GM18517 (cell line): Measurements from ENCODE around the gene SETBP1.

Source experiments
- ATAC-seq: cut with Tn5 transposase; IDR thresholded peaks from one replicate; pipeline ENCODE4 v1.9.1; 2021; ENCODE audit warnings: mild to moderate bottlenecking, moderate library complexity; ENCODE audit not compliant: unreplicated experiment

The SETBP1 gene

GRCh38 chr18:44679056-44679913 lies 1.4 kb upstream of the SETBP1 start:
- peak; percentile 80 for ATAC-seq

- ATAC-seq, result no peak
These were observed 795 bp upstream of the SETBP1 start for GRCh38 chr18:44679914-44680272.

GRCh38 chr18:44681076-44681970 lies 635 bp downstream of the SETBP1 start:
- no peak for ATAC-seq

GRCh38 chr18:44682201-44682870 lies 1.6 kb downstream of the SETBP1 start:
- ATAC-seq, result no peak

GRCh38 chr18:44682871-44683221 lies 2.2 kb downstream of the SETBP1 start:
- ATAC-seq, result no peak

GRCh38 chr18:44683556-44683955 lies 2.9 kb downstream of the SETBP1 start:
- no peak for ATAC-seq

- no peak for ATAC-seq
These were observed 4.6 kb downstream of the SETBP1 start for GRCh38 chr18:44685296-44685695.

GRCh38 chr18:44686156-44686555 lies 5.5 kb downstream of the SETBP1 start:
- no peak for ATAC-seq

- no peak for ATAC-seq
These were observed 6.7 kb downstream of the SETBP1 start for GRCh38 chr18:44687421-44687820.

GRCh38 chr18:44689736-44690135 lies 9.0 kb downstream of the SETBP1 start:
- no peak for ATAC-seq

GRCh38 chr18:44691148-44691925 lies 10.6 kb downstream of the SETBP1 start:
- no peak for ATAC-seq

- no peak for ATAC-seq
These were observed 12.5 kb downstream of the SETBP1 start for GRCh38 chr18:44693030-44693784.

- no peak for ATAC-seq
These were observed 14.8 kb downstream of the SETBP1 start for GRCh38 chr18:44695503-44695902.

- no peak for ATAC-seq
These were observed 16.2 kb downstream of the SETBP1 start for GRCh38 chr18:44696892-44697291.

- ATAC-seq, result no peak
These were observed 16.6 kb downstream of the SETBP1 start for GRCh38 chr18:44697315-44697714.

- no peak for ATAC-seq
These were observed 17.8 kb downstream of the SETBP1 start for GRCh38 chr18:44698518-44698917.

GRCh38 chr18:44699572-44700261 lies 19.0 kb downstream of the SETBP1 start:
- ATAC-seq, result no peak

- no peak for ATAC-seq
These were observed 20.0 kb downstream of the SETBP1 start for GRCh38 chr18:44700652-44701051.

GRCh38 chr18:44701227-44701626 lies 20.5 kb downstream of the SETBP1 start:
- no peak for ATAC-seq
